ENCODE measurements around the gene RTEL1.
A peak's percentile ranks its signal among the peaks of the same experiment; 100 is the strongest.

Gene RTEL1

DNA sequence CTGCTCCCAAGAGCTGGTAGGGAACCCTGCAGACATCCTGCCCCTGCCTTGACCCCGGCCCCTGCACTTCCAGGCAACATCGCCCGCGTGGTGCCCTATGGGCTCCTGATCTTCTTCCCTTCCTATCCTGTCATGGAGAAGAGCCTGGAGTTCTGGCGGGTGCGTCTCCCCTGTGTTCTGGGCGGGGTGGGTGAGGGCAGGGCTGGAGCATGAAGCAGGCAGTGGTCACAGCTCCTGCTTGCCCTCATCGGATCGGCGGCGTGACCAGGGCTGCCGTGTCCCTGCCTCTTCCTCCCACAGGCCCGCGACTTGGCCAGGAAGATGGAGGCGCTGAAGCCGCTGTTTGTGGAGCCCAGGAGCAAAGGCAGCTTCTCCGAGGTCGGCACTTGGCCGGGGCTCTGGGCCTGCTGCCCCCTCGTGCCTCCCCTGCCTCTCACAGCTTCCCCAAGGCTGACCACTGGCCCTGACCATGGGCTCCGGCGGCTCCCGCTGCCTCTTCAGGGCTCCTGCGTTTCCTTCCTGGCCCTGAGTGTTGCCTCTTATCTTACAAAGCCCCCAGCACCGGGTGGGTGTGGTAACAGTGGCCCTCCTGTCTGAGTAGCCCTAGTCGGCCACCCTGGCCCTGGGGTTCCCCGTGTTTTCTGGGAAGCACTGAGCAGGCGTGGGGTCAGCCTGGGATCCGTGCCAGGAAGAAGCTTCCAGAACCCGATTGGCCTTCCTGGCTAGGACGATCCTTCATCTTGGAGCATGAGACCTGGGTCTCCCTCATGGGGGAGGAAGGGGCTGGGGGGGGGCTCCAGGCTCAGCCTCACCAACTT, 30.3 kb downstream of the RTEL1 start:
- DNase-seq (ENCODE audit: low spot score) = no peak

DNA sequence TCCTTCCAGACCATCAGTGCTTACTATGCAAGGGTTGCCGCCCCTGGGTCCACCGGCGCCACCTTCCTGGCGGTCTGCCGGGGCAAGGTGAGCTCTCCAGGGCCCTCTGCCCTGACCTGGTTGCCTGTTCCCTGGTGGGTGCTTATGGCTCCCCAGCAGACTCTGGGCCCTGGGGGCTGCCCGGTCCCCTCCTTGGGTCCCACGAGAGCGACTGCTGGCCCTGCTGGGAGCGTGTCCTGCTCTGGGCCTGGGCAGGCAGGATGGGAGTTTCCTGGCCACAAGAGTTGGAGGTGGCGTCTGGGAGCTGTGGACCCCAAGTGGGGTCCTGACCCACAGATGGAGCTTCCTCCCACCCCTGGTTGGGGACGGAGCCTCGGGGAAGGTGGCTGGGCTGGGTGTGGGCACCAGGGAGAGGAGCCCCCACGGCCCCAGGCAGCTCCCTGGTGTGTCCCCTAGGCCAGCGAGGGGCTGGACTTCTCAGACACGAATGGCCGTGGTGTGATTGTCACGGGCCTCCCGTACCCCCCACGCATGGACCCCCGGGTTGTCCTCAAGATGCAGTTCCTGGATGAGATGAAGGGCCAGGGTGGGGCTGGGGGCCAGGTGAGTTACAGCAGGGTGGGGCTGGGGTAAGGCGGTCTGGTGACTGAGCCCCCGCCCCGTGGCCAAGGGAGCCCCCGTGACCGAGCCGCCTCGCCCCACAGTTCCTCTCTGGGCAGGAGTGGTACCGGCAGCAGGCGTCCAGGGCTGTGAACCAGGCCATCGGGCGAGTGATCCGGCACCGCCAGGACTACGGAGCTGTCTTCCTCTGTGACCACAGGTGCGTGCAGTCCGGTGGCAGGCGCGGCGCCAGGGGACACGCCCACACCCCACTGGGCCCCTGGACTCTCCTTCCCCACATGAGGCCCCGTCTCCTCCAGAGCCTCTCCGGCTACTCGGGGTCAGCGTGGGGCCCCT, 31.2 kb downstream of the RTEL1 start:
- DNase-seq (ENCODE audit: low spot score) = no peak

GRCh38 chr20:63690003-63690897, 32.1 kb downstream of the RTEL1 start:
- no peak for DNase-seq (ENCODE audit: low spot score)

GRCh38 chr20:63690898-63691710, 33.0 kb downstream of the RTEL1 start:
- DNase-seq (ENCODE audit: low spot score) = no peak

DNA sequence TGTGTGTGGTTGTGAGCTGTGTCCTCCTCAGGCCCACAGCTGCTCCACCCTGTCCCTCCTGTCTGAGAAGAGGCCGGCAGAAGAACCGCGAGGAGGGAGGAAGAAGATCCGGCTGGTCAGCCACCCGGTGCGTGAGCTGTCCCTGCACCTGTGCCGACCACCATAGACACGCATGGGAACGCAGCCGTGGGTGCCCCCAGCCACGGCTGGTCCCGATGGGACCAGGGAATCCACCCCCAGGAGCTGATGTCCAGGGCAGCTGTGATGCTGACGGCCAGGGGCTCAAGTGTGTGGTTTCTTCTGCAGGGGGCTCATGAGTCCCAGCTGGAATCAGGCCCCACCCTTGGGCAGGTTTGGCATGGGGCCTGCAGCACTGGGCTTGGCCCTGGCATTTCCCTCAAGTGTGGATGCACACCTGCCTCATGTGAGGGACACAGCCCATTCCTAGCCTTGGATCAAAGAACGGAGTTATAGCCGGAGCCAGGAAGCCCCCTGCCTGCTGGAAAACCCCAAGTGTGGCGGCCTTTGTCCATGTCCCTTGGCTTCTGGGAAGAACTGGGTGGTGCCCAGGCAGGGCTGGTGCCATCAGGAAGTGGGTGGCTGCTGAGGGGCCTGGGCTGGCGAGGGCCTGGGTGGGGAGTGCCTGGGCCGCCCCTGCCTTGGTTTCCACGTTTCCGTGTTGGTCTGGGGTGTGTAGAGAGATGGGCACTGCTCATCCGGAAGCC, 33.8 kb downstream of the RTEL1 start:
- DNase-seq (ENCODE audit: low spot score) = no peak

- DNase-seq (ENCODE audit: low spot score) = no peak
Measured at GRCh38 chr20:63692436-63693082, 34.4 kb downstream of the RTEL1 start.

- DNase-seq (ENCODE audit: low spot score) = no peak
Measured at GRCh38 chr20:63693083-63693732, 35.1 kb downstream of the RTEL1 start.

- DNase-seq (ENCODE audit: low spot score) = no peak
Measured at GRCh38 chr20:63693733-63694583, 35.8 kb downstream of the RTEL1 start.

DNA sequence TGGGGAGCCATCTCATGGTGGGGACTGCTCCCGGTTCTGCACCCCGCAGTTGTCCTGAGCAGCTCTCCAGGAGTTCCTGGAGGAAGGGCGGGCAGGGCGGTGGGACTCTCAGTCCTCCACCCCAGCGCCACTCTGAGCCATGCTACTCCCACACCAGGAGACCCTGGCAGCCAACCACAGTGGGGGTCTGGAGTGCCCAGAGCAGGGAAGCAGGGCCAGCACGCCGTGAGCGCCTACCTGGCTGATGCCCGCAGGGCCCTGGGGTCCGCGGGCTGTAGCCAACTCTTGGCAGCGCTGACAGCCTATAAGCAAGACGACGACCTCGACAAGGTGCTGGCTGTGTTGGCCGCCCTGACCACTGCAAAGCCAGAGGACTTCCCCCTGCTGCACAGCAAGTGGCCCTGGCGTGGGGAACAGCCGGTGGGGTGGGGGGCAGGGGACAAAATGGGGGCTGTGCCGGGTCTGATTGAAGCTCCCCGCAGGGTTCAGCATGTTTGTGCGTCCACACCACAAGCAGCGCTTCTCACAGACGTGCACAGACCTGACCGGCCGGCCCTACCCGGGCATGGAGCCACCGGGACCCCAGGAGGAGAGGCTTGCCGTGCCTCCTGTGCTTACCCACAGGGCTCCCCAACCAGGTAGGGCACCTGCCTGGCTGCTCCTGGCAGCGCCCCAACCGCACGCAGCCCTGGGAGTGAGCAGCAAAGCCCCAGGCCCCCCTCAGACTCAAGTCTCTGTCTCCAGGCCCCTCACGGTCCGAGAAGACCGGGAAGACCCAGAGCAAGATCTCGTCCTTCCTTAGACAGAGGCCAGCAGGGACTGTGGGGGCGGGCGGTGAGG, 36.7 kb downstream of the RTEL1 start:
- DNase-seq (ENCODE audit: low spot score) = no peak

DNA sequence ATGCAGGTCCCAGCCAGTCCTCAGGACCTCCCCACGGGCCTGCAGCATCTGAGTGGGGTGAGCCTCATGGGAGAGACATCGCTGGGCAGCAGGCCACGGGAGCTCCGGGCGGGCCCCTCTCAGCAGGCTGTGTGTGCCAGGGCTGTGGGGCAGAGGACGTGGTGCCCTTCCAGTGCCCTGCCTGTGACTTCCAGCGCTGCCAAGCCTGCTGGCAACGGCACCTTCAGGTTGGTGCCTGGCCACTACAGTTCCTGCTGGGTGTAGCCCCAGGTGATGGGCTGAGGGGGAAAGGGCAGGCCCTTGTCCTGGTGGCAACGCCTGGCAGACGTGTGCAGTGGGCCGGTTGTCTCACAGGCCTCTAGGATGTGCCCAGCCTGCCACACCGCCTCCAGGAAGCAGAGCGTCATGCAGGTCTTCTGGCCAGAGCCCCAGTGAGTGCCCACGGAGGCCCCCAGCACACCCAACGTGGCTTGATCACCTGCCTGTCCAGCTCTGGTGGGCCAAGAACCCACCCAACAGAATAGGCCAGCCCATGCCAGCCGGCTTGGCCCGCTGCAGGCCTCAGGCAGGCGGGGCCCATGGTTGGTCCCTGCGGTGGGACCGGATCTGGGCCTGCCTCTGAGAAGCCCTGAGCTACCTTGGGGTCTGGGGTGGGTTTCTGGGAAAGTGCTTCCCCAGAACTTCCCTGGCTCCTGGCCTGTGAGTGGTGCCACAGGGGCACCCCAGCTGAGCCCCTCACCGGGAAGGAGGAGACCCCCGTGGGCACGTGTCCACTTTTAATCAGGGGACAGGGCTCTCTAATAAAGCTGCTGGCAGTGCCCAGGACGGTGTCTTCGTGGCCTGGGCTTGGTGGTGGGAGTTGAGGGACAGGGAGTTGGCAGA, 37.6 kb downstream of the RTEL1 start:
- DNase-seq (ENCODE audit: low spot score) = no peak

DNA sequence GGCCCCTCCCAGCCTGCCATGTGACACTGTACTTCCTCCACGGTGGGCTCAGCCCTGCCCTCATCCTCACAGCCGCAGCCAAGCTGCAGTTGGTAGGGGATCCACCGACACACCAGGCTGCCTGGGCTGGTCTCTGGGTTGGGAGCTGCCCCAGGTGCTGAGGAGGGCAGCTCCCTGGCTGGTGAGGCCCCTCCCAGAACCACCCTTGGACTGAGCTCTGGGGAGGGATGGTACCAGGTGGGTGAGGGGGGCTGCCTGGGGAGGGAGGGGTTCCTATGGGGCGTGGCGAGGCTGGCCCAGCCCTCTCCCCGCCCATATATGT, 38.2 kb downstream of the RTEL1 start:
- peak; percentile 29 for DNase-seq (ENCODE audit: low spot score)

DNA sequence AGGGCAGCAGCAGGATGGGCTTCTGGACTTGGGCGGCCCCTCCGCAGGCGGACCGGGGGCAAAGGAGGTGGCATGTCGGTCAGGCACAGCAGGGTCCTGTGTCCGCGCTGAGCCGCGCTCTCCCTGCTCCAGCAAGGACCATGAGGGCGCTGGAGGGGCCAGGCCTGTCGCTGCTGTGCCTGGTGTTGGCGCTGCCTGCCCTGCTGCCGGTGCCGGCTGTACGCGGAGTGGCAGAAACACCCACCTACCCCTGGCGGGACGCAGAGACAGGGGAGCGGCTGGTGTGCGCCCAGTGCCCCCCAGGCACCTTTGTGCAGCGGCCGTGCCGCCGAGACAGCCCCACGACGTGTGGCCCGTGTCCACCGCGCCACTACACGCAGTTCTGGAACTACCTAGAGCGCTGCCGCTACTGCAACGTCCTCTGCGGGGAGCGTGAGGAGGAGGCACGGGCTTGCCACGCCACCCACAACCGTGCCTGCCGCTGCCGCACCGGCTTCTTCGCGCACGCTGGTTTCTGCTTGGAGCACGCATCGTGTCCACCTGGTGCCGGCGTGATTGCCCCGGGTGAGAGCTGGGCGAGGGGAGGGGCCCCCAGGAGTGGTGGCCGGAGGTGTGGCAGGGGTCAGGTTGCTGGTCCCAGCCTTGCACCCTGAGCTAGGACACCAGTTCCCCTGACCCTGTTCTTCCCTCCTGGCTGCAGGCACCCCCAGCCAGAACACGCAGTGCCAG, 38.7 kb downstream of the RTEL1 start, which contains the start of gene TNFRSF6B:
Gene TNFRSF6B, plus strand, starts transcription at position 25 of the 729 bp plus-strand sequence. Its CDS starts 116 bp downstream, at position 141.
- peak; percentile 23 for DNase-seq (ENCODE audit: low spot score)

DNA sequence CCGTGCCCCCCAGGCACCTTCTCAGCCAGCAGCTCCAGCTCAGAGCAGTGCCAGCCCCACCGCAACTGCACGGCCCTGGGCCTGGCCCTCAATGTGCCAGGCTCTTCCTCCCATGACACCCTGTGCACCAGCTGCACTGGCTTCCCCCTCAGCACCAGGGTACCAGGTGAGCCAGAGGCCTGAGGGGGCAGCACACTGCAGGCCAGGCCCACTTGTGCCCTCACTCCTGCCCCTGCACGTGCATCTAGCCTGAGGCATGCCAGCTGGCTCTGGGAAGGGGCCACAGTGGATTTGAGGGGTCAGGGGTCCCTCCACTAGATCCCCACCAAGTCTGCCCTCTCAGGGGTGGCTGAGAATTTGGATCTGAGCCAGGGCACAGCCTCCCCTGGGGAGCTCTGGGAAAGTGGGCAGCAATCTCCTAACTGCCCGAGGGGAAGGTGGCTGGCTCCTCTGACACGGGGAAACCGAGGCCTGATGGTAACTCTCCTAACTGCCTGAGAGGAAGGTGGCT, 39.3 kb downstream of the RTEL1 start:
- peak; percentile 22 for DNase-seq (ENCODE audit: low spot score)

DNA sequence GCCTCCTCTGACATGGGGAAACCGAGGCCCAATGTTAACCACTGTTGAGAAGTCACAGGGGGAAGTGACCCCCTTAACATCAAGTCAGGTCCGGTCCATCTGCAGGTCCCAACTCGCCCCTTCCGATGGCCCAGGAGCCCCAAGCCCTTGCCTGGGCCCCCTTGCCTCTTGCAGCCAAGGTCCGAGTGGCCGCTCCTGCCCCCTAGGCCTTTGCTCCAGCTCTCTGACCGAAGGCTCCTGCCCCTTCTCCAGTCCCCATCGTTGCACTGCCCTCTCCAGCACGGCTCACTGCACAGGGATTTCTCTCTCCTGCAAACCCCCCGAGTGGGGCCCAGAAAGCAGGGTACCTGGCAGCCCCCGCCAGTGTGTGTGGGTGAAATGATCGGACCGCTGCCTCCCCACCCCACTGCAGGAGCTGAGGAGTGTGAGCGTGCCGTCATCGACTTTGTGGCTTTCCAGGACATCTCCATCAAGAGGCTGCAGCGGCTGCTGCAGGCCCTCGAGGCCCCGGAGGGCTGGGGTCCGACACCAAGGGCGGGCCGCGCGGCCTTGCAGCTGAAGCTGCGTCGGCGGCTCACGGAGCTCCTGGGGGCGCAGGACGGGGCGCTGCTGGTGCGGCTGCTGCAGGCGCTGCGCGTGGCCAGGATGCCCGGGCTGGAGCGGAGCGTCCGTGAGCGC, 39.9 kb downstream of the RTEL1 start:
- peak; percentile 12 for DNase-seq (ENCODE audit: low spot score)

Measured in AG08396 (cell line).